ENCODE measurements around the gene DCC.

The DCC gene

GRCh38 chr18:52907543-52908308 is 567.7 kb downstream of the DCC start:
- no peak overlapping the region for H3K4me2 ChIP-seq (ENCODE audit: low read length, poor library complexity, severe bottlenecking)
- WGBS = 83% methylated on average over 8 of the region's 9 CpGs

GRCh38 chr18:52914148-52914547 is 574.2 kb downstream of the DCC start:
- Histone ChIP-seq H3K27me3 (ENCODE audit: control insufficient read depth in 1 of 2, insufficient read depth in 1 of 2, low read length in 2 of 2) (no peaks in the 10 kb centered on the region), H2BK15ac (ENCODE audit: low read depth, poor library complexity, severe bottlenecking) (no peak overlapping the region), H3K27ac (ENCODE audit: low read length, poor library complexity, severe bottlenecking) (no peak overlapping the region), H2AK5ac (ENCODE audit: low read length, severe bottlenecking) (no peak overlapping the region), H3K18ac (ENCODE audit: low read depth in 1 of 2, low read length in 2 of 2) (no peak overlapping the region), H3K4me3 (ENCODE audit: insufficient read depth in 1 of 2, low read depth in 1 of 2, low read length in 2 of 2) (no peak overlapping the region), H2BK120ac (ENCODE audit: low read depth, low read length) (no peak overlapping the region), H3K36me3 (ENCODE audit: control insufficient read depth in 1 of 2, insufficient read depth in 2 of 2, low read depth in 1 of 2, low read length in 2 of 2) (no peaks in the 10 kb centered on the region), H4K8ac (ENCODE audit: low read length) (no peak overlapping the region), H2AFZ (ENCODE audit: low read depth, low read length) (no peak overlapping the region), H4K91ac (ENCODE audit: low read length) (no peak overlapping the region), H3K4me1 (ENCODE audit: control insufficient read depth, insufficient read depth, low read depth, low read length) (no peaks in the 10 kb centered on the region), H3K4me2 (ENCODE audit: low read length, poor library complexity, severe bottlenecking) (no peak overlapping the region), H2BK12ac (ENCODE audit: low read length in 2 of 2) (no peak overlapping the region), H3K9me3 (ENCODE audit: control insufficient read depth, low read length) (no peaks in the 10 kb centered on the region), H3K4ac (ENCODE audit: low read depth in 1 of 2, low read length in 2 of 2) (no peak overlapping the region), H3K79me1 (replicated peaks; ENCODE audit: low read length, poor library complexity, severe bottlenecking) (no peaks in the 10 kb centered on the region), H3K14ac (ENCODE audit: low read length in 2 of 2) (no peak overlapping the region), H3K23ac (ENCODE audit: low read length in 2 of 2) (no peak overlapping the region), H3K9ac (ENCODE audit: low read length) (no peak overlapping the region), H2BK5ac (ENCODE audit: low read depth, low read length, poor library complexity, severe bottlenecking) (no peak overlapping the region)
- DNase-seq = no peak
- 100% methylated on average over 2 of the region's 3 CpGs for whole genome bisulfite sequencing

More at GRCh38 chr18:52907543-52908308, 567.7 kb downstream of the DCC start:
- no peaks in the 10 kb centered on the region for H3K27me3 ChIP-seq (ENCODE audit: control insufficient read depth in 1 of 2, insufficient read depth in 1 of 2, low read length in 2 of 2)
- H3K9ac ChIP-seq (ENCODE audit: low read length) = no peak overlapping the region
- no peaks in the 10 kb centered on the region for H3K36me3 ChIP-seq (ENCODE audit: control insufficient read depth in 1 of 2, insufficient read depth in 2 of 2, low read depth in 1 of 2, low read length in 2 of 2)
- H3K4ac ChIP-seq (ENCODE audit: low read depth in 1 of 2, low read length in 2 of 2) = no peak overlapping the region
- H3K27ac ChIP-seq (ENCODE audit: low read length, poor library complexity, severe bottlenecking) = no peak overlapping the region
- no peak overlapping the region for H4K8ac ChIP-seq (ENCODE audit: low read length)
- H4K91ac ChIP-seq (ENCODE audit: low read length) = no peak overlapping the region
- no peak overlapping the region for H2AFZ ChIP-seq (ENCODE audit: low read depth, low read length)
- H3K14ac ChIP-seq (ENCODE audit: low read length in 2 of 2) = no peak overlapping the region
- H3K18ac ChIP-seq (ENCODE audit: low read depth in 1 of 2, low read length in 2 of 2) = no peak overlapping the region
- no peaks in the 10 kb centered on the region for H3K9me3 ChIP-seq (ENCODE audit: control insufficient read depth, low read length)
- no peaks in the 10 kb centered on the region for H3K79me1 ChIP-seq (replicated peaks; ENCODE audit: low read length, poor library complexity, severe bottlenecking)
- no peaks in the 10 kb centered on the region for H3K4me1 ChIP-seq (ENCODE audit: control insufficient read depth, insufficient read depth, low read depth, low read length)
- no peak overlapping the region for H3K23ac ChIP-seq (ENCODE audit: low read length in 2 of 2)
- H2BK15ac ChIP-seq (ENCODE audit: low read depth, poor library complexity, severe bottlenecking) = no peak overlapping the region
- H2BK12ac ChIP-seq (ENCODE audit: low read length in 2 of 2) = no peak overlapping the region
- no peak overlapping the region for H2BK120ac ChIP-seq (ENCODE audit: low read depth, low read length)
- H2AK5ac ChIP-seq (ENCODE audit: low read length, severe bottlenecking) = no peak overlapping the region
- no peak for DNase-seq
- peak overlapping the region in 1 of 2 experiments; percentile 46 for H3K4me3 ChIP-seq (ENCODE audit: insufficient read depth in 1 of 2, low read depth in 1 of 2, low read length in 2 of 2)
- H2BK5ac ChIP-seq (ENCODE audit: low read depth, low read length, poor library complexity, severe bottlenecking) = no peak overlapping the region

GRCh38 chr18:52920665-52921064 is 580.7 kb downstream of the DCC start:
- Histone ChIP-seq H2BK15ac (ENCODE audit: low read depth, poor library complexity, severe bottlenecking) (no peak overlapping the region), H3K9me3 (ENCODE audit: control insufficient read depth, low read length) (no peaks in the 10 kb centered on the region), H2BK5ac (ENCODE audit: low read depth, low read length, poor library complexity, severe bottlenecking) (no peak overlapping the region), H3K18ac (ENCODE audit: low read depth in 1 of 2, low read length in 2 of 2) (no peak overlapping the region), H3K9ac (ENCODE audit: low read length) (no peak overlapping the region), H4K91ac (ENCODE audit: low read length) (no peak overlapping the region), H3K79me1 (replicated peaks; ENCODE audit: low read length, poor library complexity, severe bottlenecking) (no peaks in the 10 kb centered on the region), H3K36me3 (ENCODE audit: control insufficient read depth in 1 of 2, insufficient read depth in 2 of 2, low read depth in 1 of 2, low read length in 2 of 2) (no peaks in the 10 kb centered on the region), H3K4me2 (ENCODE audit: low read length, poor library complexity, severe bottlenecking) (no peak overlapping the region), H2BK120ac (ENCODE audit: low read depth, low read length) (no peak overlapping the region), H3K27me3 (ENCODE audit: control insufficient read depth in 1 of 2, insufficient read depth in 1 of 2, low read length in 2 of 2) (no peaks in the 10 kb centered on the region), H3K14ac (ENCODE audit: low read length in 2 of 2) (no peak overlapping the region), H4K8ac (ENCODE audit: low read length) (no peak overlapping the region), H2BK12ac (ENCODE audit: low read length in 2 of 2) (no peak overlapping the region), H3K4me3 (ENCODE audit: insufficient read depth in 1 of 2, low read depth in 1 of 2, low read length in 2 of 2) (no peak overlapping the region), H3K23ac (ENCODE audit: low read length in 2 of 2) (no peak overlapping the region), H3K4me1 (ENCODE audit: control insufficient read depth, insufficient read depth, low read depth, low read length) (no peaks in the 10 kb centered on the region), H2AK5ac (ENCODE audit: low read length, severe bottlenecking) (no peak overlapping the region), H3K4ac (ENCODE audit: low read depth in 1 of 2, low read length in 2 of 2) (no peak overlapping the region), H2AFZ (ENCODE audit: low read depth, low read length) (no peak overlapping the region), H3K27ac (ENCODE audit: low read length, poor library complexity, severe bottlenecking) (no peak overlapping the region)
- WGBS = no CpG with 5 or more reads among the region's 1 CpG
- DNase-seq = no peak

- Histone ChIP-seq H4K91ac (ENCODE audit: low read length) (no peak overlapping the region), H3K18ac (ENCODE audit: low read depth in 1 of 2, low read length in 2 of 2) (no peak overlapping the region), H3K79me1 (replicated peaks; ENCODE audit: low read length, poor library complexity, severe bottlenecking) (no peaks in the 10 kb centered on the region), H3K27me3 (ENCODE audit: control insufficient read depth in 1 of 2, insufficient read depth in 1 of 2, low read length in 2 of 2) (no peaks in the 10 kb centered on the region), H3K9me3 (ENCODE audit: control insufficient read depth, low read length) (peaks cover 3% of the 10 kb centered on the region), H3K14ac (ENCODE audit: low read length in 2 of 2) (no peak overlapping the region), H2AK5ac (ENCODE audit: low read length, severe bottlenecking) (no peak overlapping the region), H3K27ac (ENCODE audit: low read length, poor library complexity, severe bottlenecking) (no peak overlapping the region), H2BK120ac (ENCODE audit: low read depth, low read length) (no peak overlapping the region), H3K4me2 (ENCODE audit: low read length, poor library complexity, severe bottlenecking) (no peak overlapping the region), H4K8ac (ENCODE audit: low read length) (no peak overlapping the region), H2AFZ (ENCODE audit: low read depth, low read length) (no peak overlapping the region), H3K23ac (ENCODE audit: low read length in 2 of 2) (no peak overlapping the region), H2BK15ac (ENCODE audit: low read depth, poor library complexity, severe bottlenecking) (no peak overlapping the region), H3K36me3 (ENCODE audit: control insufficient read depth in 1 of 2, insufficient read depth in 2 of 2, low read depth in 1 of 2, low read length in 2 of 2) (no peaks in the 10 kb centered on the region), H3K4me1 (ENCODE audit: control insufficient read depth, insufficient read depth, low read depth, low read length) (no peaks in the 10 kb centered on the region), H3K4ac (ENCODE audit: low read depth in 1 of 2, low read length in 2 of 2) (no peak overlapping the region), H3K9ac (ENCODE audit: low read length) (no peak overlapping the region), H2BK5ac (ENCODE audit: low read depth, low read length, poor library complexity, severe bottlenecking) (no peak overlapping the region), H3K4me3 (ENCODE audit: insufficient read depth in 1 of 2, low read depth in 1 of 2, low read length in 2 of 2) (no peak overlapping the region), H2BK12ac (ENCODE audit: low read length in 2 of 2) (no peak overlapping the region)
- 97% methylated on average over 2 of the region's 2 CpGs for WGBS
- no peak for DNase-seq
These were observed 593.4 kb downstream of the DCC start for GRCh38 chr18:52933356-52933755.

Measured in mesenchymal stem cell (in vitro differentiated cells and primary cell).